NCI-H128 (cell line): Measurements from ENCODE around the gene NAT8L.

Experiments
- DNase-seq: peaks from one replicate; lab custom pipeline; 2025; ENCODE audit not compliant: unreplicated experiment; lab: John Stamatoyannopoulos, UW

NAT8L gene

GRCh38 chr4:2091990-2092668, 33.0 kb downstream of the NAT8L start:
- DNase-seq = no peak

- DNase-seq = no peak
These were observed 33.5 kb downstream of the NAT8L start for GRCh38 chr4:2092669-2093053.

GRCh38 chr4:2093265-2093664, 34.1 kb downstream of the NAT8L start:
- DNase-seq = no peak

GRCh38 chr4:2094545-2094944, 35.4 kb downstream of the NAT8L start:
- DNase-seq = no peak

- no peak for DNase-seq
These were observed 36.3 kb downstream of the NAT8L start for GRCh38 chr4:2095236-2096072.

- no peak for DNase-seq
These were observed 37.0 kb downstream of the NAT8L start for GRCh38 chr4:2096073-2096609.

GRCh38 chr4:2101346-2102044, 42.4 kb downstream of the NAT8L start:
- DNase-seq = no peak

GRCh38 chr4:2102045-2102883, 43.1 kb downstream of the NAT8L start:
- no peak for DNase-seq

- DNase-seq = no peak
These were observed 44.2 kb downstream of the NAT8L start for GRCh38 chr4:2103127-2103842.

GRCh38 chr4:2103843-2104547, 44.9 kb downstream of the NAT8L start:
- DNase-seq = no peak

- no peak for DNase-seq
These were observed 45.6 kb downstream of the NAT8L start for GRCh38 chr4:2104556-2105345.

- no peak for DNase-seq
These were observed 46.4 kb downstream of the NAT8L start for GRCh38 chr4:2105559-2105958.

- DNase-seq = no peak
These were observed 57.7 kb downstream of the NAT8L start for GRCh38 chr4:2116687-2117400.
